ENCODE results near the gene RBFOX1. TPM values are rescaled to one million over a fixed set of nuclear protein-coding genes. Genes with fewer than 3 reads are reported as not detected.

Gene RBFOX1
- total RNA-seq, 2 donors from 2014 or later = not detected

DNA sequence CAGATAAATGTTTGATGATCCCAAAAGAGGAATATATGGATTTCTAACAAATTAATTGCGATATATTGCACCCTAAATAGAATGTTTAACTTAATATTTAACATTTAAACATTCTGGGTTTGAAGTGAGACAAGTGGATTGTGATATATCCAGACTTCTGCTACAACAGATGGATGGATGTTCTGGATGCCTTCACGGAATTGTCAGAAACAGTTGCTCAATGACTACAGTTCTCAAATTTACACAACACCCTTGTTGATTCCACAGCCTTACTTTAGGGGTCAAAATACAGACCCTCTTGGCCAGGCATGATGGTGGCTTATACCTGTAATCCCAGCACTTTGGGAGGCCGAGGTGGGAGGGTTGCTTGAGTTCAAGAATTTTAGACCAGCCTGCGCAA, 250.8 kb downstream of the RBFOX1 start:
- no peaks in the 10 kb centered on the region for H3K4me1 Mint-ChIP-seq (ENCODE audit: low read depth in 2 of 2)
- DNase-seq (ENCODE audit: low spot score) = no peak
- no peaks in the 10 kb centered on the region for H3K27me3 Mint-ChIP-seq
- no peak overlapping the region for H3K27ac Mint-ChIP-seq
- no peaks in the 10 kb centered on the region for H3K36me3 Mint-ChIP-seq
- H3K4me3 Mint-ChIP-seq = no peak overlapping the region
- no peak for ATAC-seq
- H3K9me3 Mint-ChIP-seq = peaks cover 4% of the 10 kb centered on the region

DNA sequence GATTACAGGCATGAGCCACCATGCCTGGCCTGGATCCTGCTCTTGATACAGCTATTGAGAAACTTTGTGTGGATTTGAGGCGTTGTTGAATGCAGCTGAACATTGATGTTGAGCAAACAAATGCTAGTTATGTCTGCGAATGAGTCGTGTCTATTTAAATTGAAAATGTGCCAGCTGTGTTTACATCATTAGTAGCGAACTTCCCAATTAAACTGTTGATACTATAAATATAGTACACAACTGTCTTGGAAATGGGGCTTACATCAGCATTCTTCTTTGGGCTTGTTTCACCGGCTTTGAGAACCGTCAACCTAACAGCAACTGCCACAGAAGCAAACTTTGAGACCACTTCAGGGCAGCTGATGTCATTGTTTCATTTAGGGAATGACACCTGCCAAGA, 251.9 kb downstream of the RBFOX1 start:
- Mint-ChIP-seq H3K4me3 (no peak overlapping the region), H3K9me3 (peaks cover 1% of the 10 kb centered on the region), H3K36me3 (no peaks in the 10 kb centered on the region), H3K27ac (no peak overlapping the region), H3K4me1 (ENCODE audit: low read depth in 2 of 2) (no peaks in the 10 kb centered on the region), H3K27me3 (no peaks in the 10 kb centered on the region)
- ATAC-seq (no peak), DNase-seq (ENCODE audit: low spot score) (no peak)

DNA sequence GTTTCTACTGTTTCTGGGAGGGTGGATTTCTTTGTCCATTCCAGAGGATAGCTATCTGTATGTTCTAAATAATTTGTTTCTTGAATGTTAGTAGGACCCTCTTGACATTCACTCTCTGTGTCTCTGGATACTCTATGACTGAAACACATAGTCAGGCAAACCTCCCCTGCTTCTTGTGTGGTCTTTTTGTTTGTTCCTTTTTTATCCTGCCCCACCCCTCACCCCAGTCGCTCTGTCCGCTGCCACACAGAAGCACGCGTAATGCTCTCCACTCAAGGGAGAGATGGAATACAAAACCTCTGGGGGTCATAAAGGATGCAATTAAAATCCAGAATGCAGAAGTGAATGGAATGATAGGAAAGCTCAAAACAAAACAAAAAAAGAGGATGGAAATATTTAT, 253.1 kb downstream of the RBFOX1 start:
- DNase-seq (ENCODE audit: low spot score) = no peak
- Mint-ChIP-seq H3K9me3 (no peaks in the 10 kb centered on the region), H3K27me3 (no peaks in the 10 kb centered on the region), H3K27ac (no peak overlapping the region), H3K36me3 (no peaks in the 10 kb centered on the region), H3K4me3 (no peak overlapping the region), H3K4me1 (ENCODE audit: low read depth in 2 of 2) (no peaks in the 10 kb centered on the region)
- no peak for ATAC-seq

DNA sequence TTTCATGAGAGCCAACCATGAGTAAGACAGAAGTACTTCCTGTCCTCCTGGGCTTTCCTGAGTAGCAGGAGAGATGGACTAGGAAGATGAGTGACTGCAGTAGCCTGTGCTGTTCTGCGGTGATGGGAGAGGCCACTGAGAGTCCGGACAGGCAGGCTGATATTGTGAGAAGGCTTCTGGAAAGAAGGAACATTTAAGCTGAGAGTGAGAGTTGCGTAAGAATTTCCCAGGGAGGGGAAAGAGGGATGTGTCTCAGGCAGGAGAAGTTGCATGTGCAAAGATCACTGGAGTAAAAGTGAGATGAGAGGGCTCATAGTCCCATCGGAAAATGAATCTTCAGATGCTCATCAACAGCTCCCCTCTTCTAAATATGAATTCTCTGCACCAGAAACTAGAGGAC, 258.3 kb downstream of the RBFOX1 start:
- no peaks in the 10 kb centered on the region for H3K9me3 Mint-ChIP-seq
- no peak for DNase-seq (ENCODE audit: low spot score)
- no peaks in the 10 kb centered on the region for H3K4me1 Mint-ChIP-seq (ENCODE audit: low read depth in 2 of 2)
- no peak for ATAC-seq
- no peaks in the 10 kb centered on the region for H3K27me3 Mint-ChIP-seq
- no peaks in the 10 kb centered on the region for H3K36me3 Mint-ChIP-seq
- H3K27ac Mint-ChIP-seq = no peak overlapping the region
- H3K4me3 Mint-ChIP-seq = no peak overlapping the region

DNA sequence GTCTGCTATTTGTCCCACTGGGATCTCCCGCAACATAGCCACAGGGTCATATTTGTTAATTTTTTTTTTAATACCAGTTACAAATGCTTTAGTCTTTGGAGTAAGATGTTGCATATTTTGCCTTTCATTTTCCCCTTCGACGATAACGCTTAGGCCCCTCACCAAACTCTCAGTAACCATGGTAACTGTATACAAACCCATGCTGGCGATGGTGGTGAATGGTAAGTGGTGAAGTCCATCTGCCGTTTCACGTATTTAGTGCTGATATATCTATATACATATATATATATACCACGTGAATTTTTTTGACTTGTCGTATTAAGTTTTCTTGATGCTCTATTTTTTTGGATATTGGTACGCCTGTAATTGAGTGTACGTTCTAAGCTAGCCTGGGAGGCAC, 263.7 kb downstream of the RBFOX1 start:
- Mint-ChIP-seq H3K27ac (no peak overlapping the region), H3K36me3 (no peaks in the 10 kb centered on the region), H3K9me3 (peaks cover 8% of the 10 kb centered on the region), H3K4me1 (ENCODE audit: low read depth in 2 of 2) (no peaks in the 10 kb centered on the region), H3K27me3 (no peaks in the 10 kb centered on the region), H3K4me3 (no peak overlapping the region)
- DNase-seq (ENCODE audit: low spot score) = no peak
- ATAC-seq = no peak

DNA sequence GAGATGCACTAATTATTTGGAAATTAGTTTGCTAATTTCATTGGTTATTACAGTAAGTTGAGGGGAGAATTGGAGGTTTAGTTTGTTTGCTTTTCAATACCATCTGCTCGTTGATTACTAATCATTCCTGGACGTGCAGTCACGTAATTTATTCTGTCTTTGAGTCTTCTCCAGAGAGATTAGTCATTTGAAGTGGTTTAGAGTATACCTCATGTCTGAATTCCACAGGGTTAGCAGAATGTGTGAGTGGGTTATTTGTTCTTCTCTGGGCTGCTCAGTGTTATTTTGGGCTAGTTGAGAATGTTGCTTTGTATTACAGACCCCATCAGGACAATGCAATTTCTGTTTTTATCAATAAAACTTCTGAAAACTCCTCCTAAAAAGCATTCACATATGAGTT, 265.0 kb downstream of the RBFOX1 start:
- Mint-ChIP-seq H3K4me3 (no peak overlapping the region), H3K27ac (no peak overlapping the region), H3K9me3 (peaks cover 8% of the 10 kb centered on the region), H3K36me3 (no peaks in the 10 kb centered on the region), H3K4me1 (ENCODE audit: low read depth in 2 of 2) (no peaks in the 10 kb centered on the region), H3K27me3 (no peaks in the 10 kb centered on the region)
- ATAC-seq (no peak), DNase-seq (ENCODE audit: low spot score) (no peak)

DNA sequence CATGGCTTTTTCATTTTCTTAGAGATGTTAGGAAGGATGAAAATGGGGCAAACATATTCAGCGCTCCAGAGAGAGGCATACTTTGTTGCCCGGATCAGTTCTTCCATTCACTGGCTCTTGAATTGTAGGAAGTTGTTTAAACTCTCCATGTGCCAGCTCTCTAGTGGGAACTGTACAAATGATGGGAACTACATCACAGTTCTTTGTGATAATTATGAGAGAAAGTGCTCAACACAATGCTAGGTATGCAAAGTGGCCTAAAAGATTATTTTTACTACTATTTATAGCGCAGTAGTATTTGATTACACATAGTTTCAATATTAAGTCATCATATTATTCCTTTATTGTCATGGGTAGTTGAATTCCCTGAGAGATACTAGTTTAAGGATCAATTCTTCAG, 268.5 kb downstream of the RBFOX1 start:
- peaks cover 21% of the 10 kb centered on the region for H3K9me3 Mint-ChIP-seq
- ATAC-seq (no peak), DNase-seq (ENCODE audit: low spot score) (no peak)
- no peak overlapping the region for H3K27ac Mint-ChIP-seq
- no peaks in the 10 kb centered on the region for H3K36me3 Mint-ChIP-seq
- H3K4me3 Mint-ChIP-seq = no peak overlapping the region
- no peaks in the 10 kb centered on the region for H3K27me3 Mint-ChIP-seq
- H3K4me1 Mint-ChIP-seq (ENCODE audit: low read depth in 2 of 2) = no peaks in the 10 kb centered on the region

DNA sequence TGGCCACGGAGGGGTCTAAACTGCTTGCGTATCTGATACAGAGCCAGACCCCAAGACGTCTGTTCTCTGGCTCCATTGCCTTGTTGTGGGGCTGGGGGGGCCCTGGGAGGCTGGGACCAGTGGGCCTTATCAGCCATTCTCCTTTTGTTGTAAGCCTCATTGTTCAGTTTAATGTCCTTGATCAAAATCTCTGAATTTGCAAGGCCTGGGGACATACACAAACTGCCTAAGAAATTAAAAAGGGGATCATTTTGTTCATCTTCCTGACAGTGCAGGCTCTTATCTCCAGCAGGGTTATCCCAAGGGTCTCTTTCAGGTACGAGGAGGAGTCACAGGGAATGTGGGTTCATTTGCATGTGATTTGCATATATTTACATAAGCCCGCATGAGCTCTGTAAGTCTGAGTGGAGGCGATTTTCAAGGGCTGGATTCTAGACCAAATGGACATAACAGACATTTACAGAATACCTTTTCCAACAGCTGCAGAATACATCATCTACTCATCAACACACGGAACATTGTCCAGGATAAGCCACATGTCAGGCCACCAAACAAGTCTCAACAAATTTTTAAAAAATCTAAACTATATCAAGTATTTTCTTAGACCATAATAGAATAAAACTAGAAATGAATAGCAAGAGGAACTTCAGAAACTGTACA, 269.8 kb downstream of the RBFOX1 start:
- H3K4me3 Mint-ChIP-seq = no peak overlapping the region
- H3K27ac Mint-ChIP-seq = no peak overlapping the region
- no peaks in the 10 kb centered on the region for H3K36me3 Mint-ChIP-seq
- H3K4me1 Mint-ChIP-seq (ENCODE audit: low read depth in 2 of 2) = no peaks in the 10 kb centered on the region
- peaks cover 19% of the 10 kb centered on the region for H3K9me3 Mint-ChIP-seq
- no peaks in the 10 kb centered on the region for H3K27me3 Mint-ChIP-seq
- DNase-seq (ENCODE audit: low spot score) (no peak), ATAC-seq (no peak)

DNA sequence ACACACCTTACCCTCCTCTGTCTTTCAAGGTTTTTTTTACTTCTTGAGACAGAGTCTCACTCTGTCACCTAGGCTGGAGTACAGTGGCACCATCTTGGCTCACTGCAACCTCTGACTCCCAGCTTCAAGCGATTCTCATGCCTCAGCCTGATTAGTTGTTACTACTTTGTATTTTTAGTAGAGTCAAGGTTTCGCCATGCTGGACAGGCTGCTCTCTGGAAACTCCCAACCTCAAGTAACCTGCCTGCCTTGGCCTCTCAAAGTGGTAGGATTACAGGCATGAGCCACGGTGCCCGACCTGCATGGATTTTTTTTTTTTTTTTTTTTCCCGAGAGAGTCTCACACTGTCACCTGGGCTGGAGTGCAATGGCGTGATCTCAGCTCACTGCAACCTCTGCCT, 273.2 kb downstream of the RBFOX1 start:
- DNase-seq (ENCODE audit: low spot score) (no peak), ATAC-seq (no peak)
- H3K27ac Mint-ChIP-seq = no peak overlapping the region
- H3K4me3 Mint-ChIP-seq = no peak overlapping the region
- H3K9me3 Mint-ChIP-seq = peaks cover 23% of the 10 kb centered on the region
- H3K36me3 Mint-ChIP-seq = no peaks in the 10 kb centered on the region
- H3K27me3 Mint-ChIP-seq = no peaks in the 10 kb centered on the region
- no peaks in the 10 kb centered on the region for H3K4me1 Mint-ChIP-seq (ENCODE audit: low read depth in 2 of 2)

DNA sequence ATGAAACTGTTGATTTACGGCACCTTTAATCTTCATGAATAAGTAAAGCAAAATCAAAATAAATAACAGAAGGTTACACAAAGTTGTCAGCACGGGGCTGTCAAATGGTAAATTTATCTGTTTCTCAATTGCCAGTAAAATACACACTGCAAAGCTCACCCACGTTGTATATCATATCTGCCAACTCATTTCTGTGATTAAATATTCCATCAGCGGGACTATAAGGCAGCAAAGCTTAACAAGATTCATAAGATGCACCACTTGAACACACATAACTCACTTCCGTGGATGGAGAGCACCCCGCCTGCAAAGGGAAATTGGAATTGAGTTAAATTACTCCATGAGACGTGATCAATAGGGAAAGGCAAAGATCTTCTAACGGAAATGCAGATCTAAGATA, 280.0 kb downstream of the RBFOX1 start:
- H3K36me3 Mint-ChIP-seq = no peaks in the 10 kb centered on the region

DNA sequence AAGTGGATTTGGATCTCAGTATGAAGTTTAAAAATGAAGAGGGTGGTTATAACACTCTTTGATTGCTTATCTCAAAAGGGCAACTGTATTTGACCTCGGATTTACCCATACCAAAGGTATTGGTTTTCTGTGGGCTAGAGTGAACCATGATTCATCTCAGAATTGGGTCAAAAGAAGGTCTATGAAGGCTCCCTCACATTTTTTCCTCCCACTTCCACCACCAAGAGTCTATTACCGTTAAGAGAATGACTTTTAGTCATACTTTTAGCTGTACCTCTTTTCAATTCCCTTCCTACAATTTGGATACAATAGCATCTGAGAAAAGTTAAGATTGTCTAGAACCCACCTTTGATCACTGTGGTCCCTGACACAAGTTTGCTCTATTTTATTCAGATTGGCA, 280.9 kb downstream of the RBFOX1 start:
- H3K4me1 Mint-ChIP-seq (ENCODE audit: low read depth in 2 of 2) = no peaks in the 10 kb centered on the region
- no peak overlapping the region for H3K27ac Mint-ChIP-seq
- no peaks in the 10 kb centered on the region for H3K27me3 Mint-ChIP-seq
- H3K36me3 Mint-ChIP-seq = no peaks in the 10 kb centered on the region
- no peak for ATAC-seq
- H3K4me3 Mint-ChIP-seq = no peak overlapping the region
- DNase-seq (ENCODE audit: low spot score) = no peak
- peaks cover 13% of the 10 kb centered on the region for H3K9me3 Mint-ChIP-seq

More for the DNA sequence above, 280.0 kb downstream of the RBFOX1 start:
- no peak for ATAC-seq
- Mint-ChIP-seq H3K27ac (no peak overlapping the region), H3K9me3 (peaks cover 13% of the 10 kb centered on the region), H3K4me3 (no peak overlapping the region), H3K27me3 (no peaks in the 10 kb centered on the region), H3K4me1 (ENCODE audit: low read depth in 2 of 2) (no peaks in the 10 kb centered on the region)
- DNase-seq (ENCODE audit: low spot score) = no peak

DNA sequence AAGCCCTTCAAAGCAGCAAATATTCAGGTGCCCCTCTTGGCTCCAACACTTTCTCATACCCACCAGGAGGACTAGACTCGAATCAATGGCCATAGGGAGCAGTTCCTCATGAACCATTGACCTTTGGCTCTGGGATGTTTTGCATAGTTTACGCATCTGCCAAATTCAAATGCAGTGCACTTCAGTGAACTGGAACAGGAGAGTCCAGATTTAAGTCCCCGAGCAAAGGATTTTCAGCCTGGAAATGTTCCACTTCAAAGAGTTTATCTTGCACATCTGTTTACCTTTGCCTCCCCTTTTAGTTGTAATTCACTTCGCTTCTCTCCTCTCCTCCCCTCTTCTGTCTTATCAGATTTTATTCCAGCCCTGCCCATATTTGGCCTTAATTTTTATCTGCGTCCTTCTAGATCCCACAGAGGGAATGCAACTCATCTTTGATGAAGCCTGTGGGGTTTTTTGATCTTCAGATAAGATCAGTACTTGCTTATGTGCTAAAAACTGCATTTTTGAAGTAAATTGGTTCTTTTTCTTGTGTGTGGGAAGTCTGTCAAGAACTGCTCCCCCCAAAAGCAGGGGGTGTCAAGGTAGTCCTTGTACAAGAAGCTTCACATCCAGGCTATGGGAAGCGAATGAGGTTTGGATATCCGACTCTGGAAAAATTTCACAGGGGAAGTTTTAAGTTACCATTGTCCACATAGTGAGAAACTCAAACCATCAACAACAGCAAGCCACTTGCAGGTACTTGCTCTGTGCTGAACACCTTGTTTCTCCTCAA, 281.6 kb downstream of the RBFOX1 start:
- Mint-ChIP-seq H3K36me3 (no peaks in the 10 kb centered on the region), H3K27ac (no peak overlapping the region), H3K9me3 (peaks cover 7% of the 10 kb centered on the region), H3K4me3 (no peak overlapping the region), H3K4me1 (ENCODE audit: low read depth in 2 of 2) (no peaks in the 10 kb centered on the region), H3K27me3 (no peaks in the 10 kb centered on the region)
- no peak for DNase-seq (ENCODE audit: low spot score)
- no peak for ATAC-seq

DNA sequence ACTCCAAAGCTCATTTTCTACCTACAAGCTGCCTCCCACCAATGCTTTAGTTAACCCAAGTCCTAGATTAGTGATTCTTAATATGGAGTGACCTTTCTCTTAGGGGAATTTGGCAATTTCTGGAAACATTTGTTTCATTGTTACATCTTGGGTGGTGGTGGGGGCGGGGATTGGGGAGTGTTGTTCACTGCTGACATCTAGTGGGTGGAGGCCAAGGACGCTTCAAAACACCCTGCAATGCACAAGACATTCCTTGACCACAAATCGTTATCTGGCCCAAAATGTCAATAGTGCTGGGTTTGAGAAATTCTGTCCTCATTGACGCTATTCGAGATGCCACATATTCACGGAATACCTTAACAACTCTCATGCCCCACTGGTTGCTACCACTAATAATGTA, 282.9 kb downstream of the RBFOX1 start:
- ATAC-seq (no peak), DNase-seq (ENCODE audit: low spot score) (no peak)
- H3K27ac Mint-ChIP-seq = no peak overlapping the region
- no peak overlapping the region for H3K4me3 Mint-ChIP-seq
- peaks cover 7% of the 10 kb centered on the region for H3K9me3 Mint-ChIP-seq
- H3K27me3 Mint-ChIP-seq = no peaks in the 10 kb centered on the region
- no peaks in the 10 kb centered on the region for H3K4me1 Mint-ChIP-seq (ENCODE audit: low read depth in 2 of 2)
- H3K36me3 Mint-ChIP-seq = no peaks in the 10 kb centered on the region

DNA sequence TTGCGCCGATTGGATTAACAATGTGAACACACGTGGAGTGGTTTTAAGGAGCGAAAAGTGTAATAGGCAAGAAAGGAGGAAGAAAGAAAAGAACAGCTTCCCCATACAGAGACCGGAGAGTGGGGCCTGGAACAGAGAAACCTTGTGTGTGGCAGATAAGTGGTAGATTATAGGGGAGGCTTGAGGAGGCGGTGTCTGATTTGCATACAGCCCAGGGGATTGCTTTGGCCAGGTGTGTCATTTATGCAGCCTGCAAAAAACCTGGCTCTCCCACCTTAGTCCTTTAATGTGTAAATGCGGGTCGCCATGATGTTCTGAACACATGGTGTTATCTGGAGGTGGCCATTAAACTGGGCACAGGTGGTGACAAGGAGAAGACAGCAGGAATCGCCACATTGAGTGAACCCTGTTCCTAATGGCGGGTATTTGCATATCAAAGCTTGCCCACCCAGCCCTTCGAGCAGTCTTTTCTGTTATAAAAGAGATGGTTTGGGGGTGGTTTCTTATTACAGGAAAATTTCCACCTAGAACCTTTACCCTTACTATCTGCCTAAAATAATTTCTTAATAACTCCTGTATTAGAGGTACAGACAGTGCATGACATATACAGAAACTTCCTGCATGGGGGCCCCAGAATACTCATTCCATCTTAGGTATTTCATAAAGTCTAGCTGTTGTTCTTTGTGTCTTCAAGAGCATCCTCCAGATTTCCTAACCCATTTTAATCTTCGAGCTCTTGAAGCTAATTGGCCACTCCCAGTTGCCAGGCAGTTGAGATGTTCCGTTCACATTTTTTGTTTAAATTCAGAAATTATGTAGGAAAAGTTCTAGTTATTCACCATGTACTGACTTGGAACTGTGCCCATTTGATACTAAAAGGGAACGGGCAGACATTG, 292.5 kb downstream of the RBFOX1 start:
- no peaks in the 10 kb centered on the region for H3K27me3 Mint-ChIP-seq
- H3K9me3 Mint-ChIP-seq = peaks cover 10% of the 10 kb centered on the region
- H3K4me3 Mint-ChIP-seq = no peak overlapping the region
- no peaks in the 10 kb centered on the region for H3K36me3 Mint-ChIP-seq
- H3K4me1 Mint-ChIP-seq (ENCODE audit: low read depth in 2 of 2) = no peaks in the 10 kb centered on the region
- ATAC-seq (no peak), DNase-seq (ENCODE audit: low spot score) (no peak)
- no peak overlapping the region for H3K27ac Mint-ChIP-seq
